Upper lobe of left lung (tissue), 6 donors: ENCODE data around the gene FAM47E. TPM values are rescaled to one million over a fixed set of nuclear protein-coding genes. Genes with fewer than 3 reads are reported as not detected.

Experiments
- ATAC-seq, 2 donors: fragments of 200-7000 bp; cut with Tn5 transposase; one replicate each; pipeline ENCODE4 v1.9.1; 2022; ENCODE audit warnings: mild to moderate bottlenecking in 2 of 2, moderate library complexity in 2 of 2; ENCODE audit not compliant: low FRiP score in 2 of 2
- DNase-seq, 2 donors: peaks; one replicate each; pipeline ENCODE4 v3.0.0-alpha.2; 2019 to 2020
- H3K27ac ChIP-seq, 4 donors: fragments of 200-600 bp; sonication (generic); one replicate each; pipeline ENCODE4 v1.5.1; 2016 to 2019
- H3K27me3 ChIP-seq, 4 donors: fragments of 200-600 bp; sonication (generic); one replicate each; pipeline ENCODE4 v1.5.1; 2017 to 2019
- H3K36me3 ChIP-seq, 4 donors: fragments of 200-600 bp; sonication (generic); one replicate each; pipeline ENCODE4 v1.5.1; 2016 to 2019
- H3K4me1 ChIP-seq, 4 donors: fragments of 200-600 bp; sonication (generic); one replicate each; pipeline ENCODE4 v1.5.1; 2018 to 2019
- H3K4me3 ChIP-seq, 4 donors: fragments of 200-600 bp; sonication (generic); one replicate each; pipeline ENCODE4 v1.5.1; 2017 to 2019; ENCODE audit warnings: mild to moderate bottlenecking in 2 of 4, moderate library complexity in 1 of 4
- H3K9me3 ChIP-seq, 4 donors: fragments of 200-600 bp; sonication (generic); one replicate each; pipeline ENCODE4 v1.5.1; 2018 to 2019
- CTCF ChIP-seq, 6 experiments: fragments of 450-650 bp in 4 of 6; fragments of 200-600 bp in 2 of 6; sonication (generic) in 2 of 6; IDR thresholded peaks; one replicate each; pipeline ENCODE4 v1.5.1; 2016 to 2019; ENCODE audit warnings: antibody characterized with exemption in 6 of 6
- EP300 ChIP-seq, 4 donors: sonication (generic); formaldehyde crosslinking; IDR thresholded peaks; one replicate each; pipeline ENCODE4 v1.5.1; 2017; ENCODE audit warnings: antibody characterized with exemption in 4 of 4, control low read depth in 2 of 4
- POLR2A ChIP-seq, 4 donors: fragments of 450-650 bp; IDR thresholded peaks; one replicate each; pipeline ENCODE4 v1.5.1; 2016 to 2017; ENCODE audit warnings: antibody characterized with exemption in 4 of 4, mild to moderate bottlenecking in 2 of 4
- POLR2AphosphoS5 ChIP-seq, 2 donors: sonication (generic); formaldehyde crosslinking; IDR thresholded peaks; one replicate each; pipeline ENCODE4 v1.5.1; 2017; ENCODE audit warnings: antibody characterized with exemption in 2 of 2
- WGBS, 2 donors: methylation state at CpG; one replicate each; pipeline ENCODE4 v1.1.5; 2017 to 2018; 5-methylcytosine and 5-hydroxymethylcytosine counted together
- total RNA-seq, 6 donors: library from RNA; depleted of rRNA in 4 of 6; stranded (reverse); fragments of >200 nt in 4 of 6; gene quantifications; one replicate each; pipeline versions ENCODE4 v1.1.0 to v1.2.1, GENCODE V29; 2016 to 2021
- donor health status: DM: no; HTN: no; CAD: no; lungs with moderate emphysema.
- donor health status: DM: no; HTN: yes; CAD: no; lungs with severe emphysema.

Gene FAM47E
- total RNA-seq, 6 donors from 2014 or later = 4.0 to 17.5 (median 6.5) TPM

DNA sequence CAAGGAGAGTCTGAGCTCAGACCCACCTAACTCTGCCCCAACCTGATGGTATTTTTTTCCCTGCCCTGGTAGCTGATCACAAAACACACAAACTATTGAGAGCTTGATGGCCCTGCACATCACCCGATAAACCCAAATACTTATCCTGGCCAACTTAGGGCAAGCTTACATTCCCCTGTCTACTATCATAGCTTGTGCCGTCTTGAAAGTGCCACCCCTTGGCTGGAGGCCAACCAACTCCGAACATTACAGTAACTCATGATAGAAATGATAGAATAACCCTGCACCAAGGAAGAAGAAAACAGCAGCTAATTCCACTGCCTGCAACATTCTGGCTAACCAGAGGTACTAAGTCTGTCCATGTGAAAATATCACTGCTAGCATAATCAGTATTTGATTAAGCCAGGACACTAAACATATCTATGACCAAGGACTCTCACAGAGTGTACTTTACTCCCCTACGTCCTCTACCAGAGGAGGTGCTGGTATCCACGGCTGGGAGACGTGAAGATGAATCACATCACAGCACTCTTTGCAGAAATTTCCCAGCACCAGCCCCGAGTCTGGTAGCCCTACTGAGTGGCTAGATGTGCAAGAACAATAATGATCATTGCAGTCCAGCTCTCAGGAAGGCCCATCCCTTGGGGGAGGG is 63.9 kb downstream of the FAM47E start:
- DNase-seq (no peak), ATAC-seq (no peak)
- H3K4me1 ChIP-seq = peaks cover 0 to 10% (median 5%) of the 10 kb centered on the region in 4 donors
- H3K27ac ChIP-seq = no peak overlapping the region
- peaks cover 0 to 5% (median 3%) of the 10 kb centered on the region in 4 donors for H3K9me3 ChIP-seq
- no peaks in the 10 kb centered on the region for H3K36me3 ChIP-seq
- no peaks in the 10 kb centered on the region for H3K27me3 ChIP-seq
- H3K4me3 ChIP-seq = no peak overlapping the region
- 82 to 85% methylated on average over 7 of the region's 7 CpGs for WGBS, 2 donors
- no peak for TF ChIP-seq POLR2A (IDR thresholded peaks at IDR 0.05)
- TF ChIP-seq POLR2AphosphoS5 (IDR thresholded peaks at IDR 0.05) = no peak
- no peak for TF ChIP-seq CTCF (IDR thresholded peaks at IDR 0.05)
- no peak for TF ChIP-seq EP300 (IDR thresholded peaks at IDR 0.05)

- H3K36me3 ChIP-seq = no peaks in the 10 kb centered on the region
- H3K4me1 ChIP-seq = peaks cover 0 to 10% (median 5%) of the 10 kb centered on the region in 4 donors
- H3K9me3 ChIP-seq = peaks cover 0 to 5% (median 3%) of the 10 kb centered on the region in 4 donors
- DNase-seq (no peak), ATAC-seq (no peak)
- H3K4me3 ChIP-seq = no peak overlapping the region
- no peaks in the 10 kb centered on the region for H3K27me3 ChIP-seq
- 91 to 97% methylated on average over 1 of the region's 1 CpG for WGBS, 2 donors
- TF ChIP-seq POLR2A (IDR thresholded peaks at IDR 0.05) = no peak
- no peak for TF ChIP-seq CTCF (IDR thresholded peaks at IDR 0.05)
- no peak for TF ChIP-seq POLR2AphosphoS5 (IDR thresholded peaks at IDR 0.05)
- TF ChIP-seq EP300 (IDR thresholded peaks at IDR 0.05) = no peak
- no peak overlapping the region for H3K27ac ChIP-seq
These were observed 64.6 kb downstream of the FAM47E start for GRCh38 chr4:76316131-76316530.

- no peak overlapping the region for H3K4me3 ChIP-seq
- H3K27me3 ChIP-seq = no peaks in the 10 kb centered on the region
- TF ChIP-seq POLR2AphosphoS5 (IDR thresholded peaks at IDR 0.05) (no peak), CTCF (IDR thresholded peaks at IDR 0.05) (no peak), POLR2A (IDR thresholded peaks at IDR 0.05) (no peak), EP300 (IDR thresholded peaks at IDR 0.05) (no peak)
- WGBS, 2 donors = 66 to 72% methylated on average over 3 of the region's 3 CpGs
- no peak overlapping the region for H3K27ac ChIP-seq
- ATAC-seq (no peak), DNase-seq (no peak)
- H3K36me3 ChIP-seq = no peaks in the 10 kb centered on the region
- H3K9me3 ChIP-seq = peaks cover 8 to 23% (median 13%) of the 10 kb centered on the region in 4 donors
- H3K4me1 ChIP-seq = no peaks in the 10 kb centered on the region
These were observed 70.7 kb downstream of the FAM47E start for GRCh38 chr4:76322236-76322635.

GRCh38 chr4:76325072-76325471 is 73.6 kb downstream of the FAM47E start:
- no peak for ATAC-seq
- Histone ChIP-seq H3K9me3 (peaks cover 8 to 26% (median 12%) of the 10 kb centered on the region in 4 donors), H3K4me3 (no peak overlapping the region), H3K4me1 (no peaks in the 10 kb centered on the region), H3K27me3 (no peaks in the 10 kb centered on the region), H3K36me3 (no peaks in the 10 kb centered on the region), H3K27ac (no peak overlapping the region)
- TF ChIP-seq EP300 (IDR thresholded peaks at IDR 0.05) (no peak), POLR2A (IDR thresholded peaks at IDR 0.05) (no peak), CTCF (IDR thresholded peaks at IDR 0.05) (no peak), POLR2AphosphoS5 (IDR thresholded peaks at IDR 0.05) (no peak)
- DNase-seq = no peak

DNA sequence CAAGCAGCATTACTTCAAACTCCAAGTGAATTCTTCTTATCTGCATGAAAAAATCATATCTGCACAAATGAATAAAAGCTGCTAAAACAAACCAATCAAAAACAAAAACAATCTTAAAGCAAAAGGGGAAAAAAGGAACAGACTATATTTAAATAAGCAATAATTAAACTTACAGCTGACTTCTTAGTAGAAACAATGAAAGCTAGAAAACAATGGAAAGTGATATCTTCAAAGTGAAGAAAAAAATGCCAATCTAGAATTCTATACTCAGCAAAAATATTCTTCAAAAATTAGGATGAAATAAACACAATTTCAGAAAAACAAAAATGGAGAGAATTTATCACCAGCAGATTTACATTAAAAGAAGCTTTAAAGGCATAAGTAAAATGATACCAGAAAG is 75.0 kb downstream of the FAM47E start:
- DNase-seq = no peak

More for the DNA sequence above, 75.0 kb downstream of the FAM47E start:
- peaks cover 8 to 24% (median 12%) of the 10 kb centered on the region in 4 donors for H3K9me3 ChIP-seq
- no peak overlapping the region for H3K4me3 ChIP-seq
- no peaks in the 10 kb centered on the region for H3K36me3 ChIP-seq
- H3K4me1 ChIP-seq = no peaks in the 10 kb centered on the region
- no peak for TF ChIP-seq POLR2AphosphoS5 (IDR thresholded peaks at IDR 0.05)
- no peak for TF ChIP-seq POLR2A (IDR thresholded peaks at IDR 0.05)
- no peak for ATAC-seq
- no peaks in the 10 kb centered on the region for H3K27me3 ChIP-seq
- no peak overlapping the region for H3K27ac ChIP-seq

Other genes starting within 250 kb of the FAM47E start
- 1 to 10 TPM in 3 of 6 donors, under 1 TPM in 2, not detected in 1; 0.89 to 6.6 (median 1.3) TPM for gene CXCL9, start 244.2 kb upstream of the FAM47E start, total RNA-seq
- gene CXCL10, start 228.2 kb upstream of the FAM47E start, total RNA-seq = 1 to 10 TPM in 5 of 6 donors, under 1 TPM in 1; 0.46 to 7.3 (median 3.1) TPM
- under 1 TPM in 3 of 6 donors, not detected in 3; 0.30 to 0.98 (median 0.31) TPM for gene CXCL11, start 215.7 kb upstream of the FAM47E start, total RNA-seq
- gene ART3, start 177.0 kb upstream of the FAM47E start, total RNA-seq = under 1 TPM in 1 of 6 donors, not detected in 5; 0.55 TPM
- 10 to 100 TPM; 13.7 to 42.0 (median 29.4) TPM for gene NUP54, start 103.3 kb upstream of the FAM47E start, total RNA-seq
- gene SCARB2, start 37.9 kb upstream of the FAM47E start, total RNA-seq = 100 to 1,000 TPM; 103 to 190 (median 174) TPM
- gene STBD1, start 55.0 kb downstream of the FAM47E start, total RNA-seq = 10 to 100 TPM in 2 of 6 donors, 1 to 10 TPM in 4; 3.6 to 14.2 (median 5.7) TPM
- 1 to 10 TPM in 1 of 6 donors, under 1 TPM in 4, not detected in 1; 0.11 to 1.0 (median 0.37) TPM for gene CCDC158, start 169.4 kb downstream of the FAM47E start, total RNA-seq
- gene SHROOM3, start 183.5 kb downstream of the FAM47E start, total RNA-seq = 100 to 1,000 TPM in 3 of 6 donors, 10 to 100 TPM in 3; 62.3 to 216 (median 116) TPM